ENCODE data around the gene SORCS2. TPM values are rescaled to one million over a fixed set of nuclear protein-coding genes. Genes with fewer than 3 reads are reported as not detected.

SORCS2 gene
- total RNA-seq, 4 donors from 2014 or later = 0.19 to 0.85 (median 0.66) TPM

DNA sequence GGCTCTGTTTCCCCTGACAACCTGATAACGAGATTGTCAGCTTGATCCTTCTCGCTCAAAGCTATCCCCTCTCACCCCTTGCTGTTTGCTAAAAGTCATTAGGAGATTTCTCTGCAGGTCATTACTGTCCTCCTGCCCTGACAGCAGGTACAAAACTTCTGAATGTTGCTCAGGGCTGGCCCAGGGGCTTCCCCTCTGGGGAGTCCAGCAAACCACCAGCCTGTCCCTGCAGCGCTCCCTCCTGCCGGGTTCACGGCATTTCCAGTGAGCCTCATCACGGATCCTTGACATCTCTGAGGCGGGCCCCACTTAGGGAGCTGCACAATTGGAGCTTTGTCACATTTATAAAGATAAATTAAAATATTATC, 5.2 kb upstream of the SORCS2 start:
- TF ChIP-seq, protein P1, sequence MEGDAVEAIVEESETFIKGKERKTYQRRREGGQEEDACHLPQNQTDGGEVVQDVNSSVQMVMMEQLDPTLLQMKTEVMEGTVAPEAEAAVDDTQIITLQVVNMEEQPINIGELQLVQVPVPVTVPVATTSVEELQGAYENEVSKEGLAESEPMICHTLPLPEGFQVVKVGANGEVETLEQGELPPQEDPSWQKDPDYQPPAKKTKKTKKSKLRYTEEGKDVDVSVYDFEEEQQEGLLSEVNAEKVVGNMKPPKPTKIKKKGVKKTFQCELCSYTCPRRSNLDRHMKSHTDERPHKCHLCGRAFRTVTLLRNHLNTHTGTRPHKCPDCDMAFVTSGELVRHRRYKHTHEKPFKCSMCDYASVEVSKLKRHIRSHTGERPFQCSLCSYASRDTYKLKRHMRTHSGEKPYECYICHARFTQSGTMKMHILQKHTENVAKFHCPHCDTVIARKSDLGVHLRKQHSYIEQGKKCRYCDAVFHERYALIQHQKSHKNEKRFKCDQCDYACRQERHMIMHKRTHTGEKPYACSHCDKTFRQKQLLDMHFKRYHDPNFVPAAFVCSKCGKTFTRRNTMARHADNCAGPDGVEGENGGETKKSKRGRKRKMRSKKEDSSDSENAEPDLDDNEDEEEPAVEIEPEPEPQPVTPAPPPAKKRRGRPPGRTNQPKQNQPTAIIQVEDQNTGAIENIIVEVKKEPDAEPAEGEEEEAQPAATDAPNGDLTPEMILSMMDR (IDR thresholded peaks at IDR 0.05; ENCODE audit: low read depth) = no peak

DNA sequence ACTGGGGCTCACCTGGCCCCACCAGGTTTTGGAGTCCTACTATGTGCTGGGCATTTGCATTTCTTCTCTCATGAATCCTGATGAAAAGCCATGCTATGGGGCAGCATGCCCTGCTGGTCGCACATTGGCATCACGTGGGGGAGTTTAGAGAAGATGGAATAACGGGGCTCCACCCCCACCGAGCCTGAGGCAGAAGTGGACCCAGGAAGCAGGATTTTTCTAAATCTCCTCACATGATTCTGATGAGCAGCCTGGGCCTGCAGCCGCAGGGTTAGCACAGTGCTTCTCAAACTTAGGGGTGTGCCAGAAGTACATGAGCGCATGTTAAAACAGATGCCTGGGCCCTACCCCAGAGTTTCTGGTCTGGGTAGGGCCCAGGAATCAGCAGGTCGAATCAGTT, 4.6 kb upstream of the SORCS2 start:
- TF ChIP-seq, protein P1 (IDR thresholded peaks at IDR 0.05; ENCODE audit: low read depth) = no peak

DNA sequence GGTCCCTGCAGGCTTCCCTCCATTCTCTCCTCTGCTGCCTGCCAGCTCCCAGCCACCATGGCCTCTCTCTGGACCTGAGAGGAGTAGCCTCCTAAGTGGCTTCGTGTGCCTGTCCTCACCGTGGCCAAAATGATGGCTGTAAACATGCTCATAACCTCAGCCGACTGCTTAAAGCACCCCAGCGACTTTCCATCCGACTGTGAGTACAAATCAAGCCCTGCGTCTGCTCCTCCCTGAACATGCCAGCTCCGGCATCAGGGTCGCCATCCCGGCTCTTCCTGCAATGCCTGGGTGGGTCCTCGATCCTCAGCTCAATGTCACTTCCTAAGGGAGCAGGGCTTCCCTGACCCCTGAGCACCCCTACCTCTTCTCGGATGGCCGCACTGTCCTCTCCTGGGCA, 3.3 kb upstream of the SORCS2 start:
- TF ChIP-seq, protein P1 (IDR thresholded peaks at IDR 0.05; ENCODE audit: low read depth) = no peak

DNA sequence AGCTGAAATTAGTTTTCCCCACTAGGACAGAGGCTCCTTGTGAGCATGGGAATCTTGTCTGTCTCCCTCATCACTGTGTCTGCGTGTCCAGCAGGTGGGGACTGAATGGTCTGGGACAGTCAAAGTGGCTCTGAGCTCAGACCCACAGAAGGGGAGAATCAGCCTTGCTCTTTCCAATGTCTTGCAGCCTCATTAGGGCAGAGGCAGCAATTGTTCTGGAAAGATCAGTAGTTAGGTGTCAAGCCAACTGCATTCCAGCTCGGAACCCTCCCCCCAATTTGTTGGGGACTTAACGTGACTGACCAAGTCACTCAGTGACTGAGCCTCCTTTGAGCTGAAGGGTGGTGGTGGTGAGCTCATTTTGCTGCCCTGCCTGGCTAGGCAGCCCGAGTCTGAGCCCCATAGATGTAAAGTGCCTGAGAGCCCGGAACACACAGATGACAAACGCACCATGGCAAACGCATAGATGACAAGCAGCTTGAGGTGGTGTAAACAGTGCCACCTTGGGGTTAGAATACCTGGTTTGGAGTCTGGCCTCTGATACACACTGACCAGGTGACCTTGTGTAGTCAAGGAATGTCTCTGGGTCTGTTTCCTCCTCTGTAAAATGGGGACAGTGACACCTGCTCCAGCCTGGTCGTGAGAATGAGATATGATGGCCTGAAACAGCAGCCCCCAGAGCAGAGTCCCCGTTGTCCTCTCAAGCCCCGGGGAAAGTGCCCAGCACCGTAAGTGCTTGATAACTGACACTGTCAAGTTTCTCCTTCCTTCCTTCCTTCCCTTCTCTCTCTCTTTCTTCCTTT, 2.7 kb upstream of the SORCS2 start:
- TF ChIP-seq, protein P1 (IDR thresholded peaks at IDR 0.05; ENCODE audit: low read depth) = no peak

DNA sequence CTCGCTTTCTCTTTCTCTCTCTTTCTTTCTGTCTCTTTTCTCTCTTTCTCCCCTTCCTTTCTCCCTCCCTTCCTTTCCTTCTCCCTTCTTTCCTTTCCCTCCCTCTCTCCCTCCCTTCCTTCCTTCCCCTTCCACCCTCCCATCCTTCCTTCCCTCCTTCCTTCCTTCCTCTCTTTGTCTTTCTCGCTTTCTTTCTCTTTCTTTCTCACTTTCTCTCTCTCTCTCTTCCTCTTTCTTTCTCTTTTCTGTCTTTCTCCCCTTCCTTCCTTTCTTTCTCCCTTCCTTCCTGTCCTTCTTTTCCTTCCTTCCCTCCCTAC, 2.1 kb upstream of the SORCS2 start:
- TF ChIP-seq, protein P1 (IDR thresholded peaks at IDR 0.05; ENCODE audit: low read depth) = no peak

DNA sequence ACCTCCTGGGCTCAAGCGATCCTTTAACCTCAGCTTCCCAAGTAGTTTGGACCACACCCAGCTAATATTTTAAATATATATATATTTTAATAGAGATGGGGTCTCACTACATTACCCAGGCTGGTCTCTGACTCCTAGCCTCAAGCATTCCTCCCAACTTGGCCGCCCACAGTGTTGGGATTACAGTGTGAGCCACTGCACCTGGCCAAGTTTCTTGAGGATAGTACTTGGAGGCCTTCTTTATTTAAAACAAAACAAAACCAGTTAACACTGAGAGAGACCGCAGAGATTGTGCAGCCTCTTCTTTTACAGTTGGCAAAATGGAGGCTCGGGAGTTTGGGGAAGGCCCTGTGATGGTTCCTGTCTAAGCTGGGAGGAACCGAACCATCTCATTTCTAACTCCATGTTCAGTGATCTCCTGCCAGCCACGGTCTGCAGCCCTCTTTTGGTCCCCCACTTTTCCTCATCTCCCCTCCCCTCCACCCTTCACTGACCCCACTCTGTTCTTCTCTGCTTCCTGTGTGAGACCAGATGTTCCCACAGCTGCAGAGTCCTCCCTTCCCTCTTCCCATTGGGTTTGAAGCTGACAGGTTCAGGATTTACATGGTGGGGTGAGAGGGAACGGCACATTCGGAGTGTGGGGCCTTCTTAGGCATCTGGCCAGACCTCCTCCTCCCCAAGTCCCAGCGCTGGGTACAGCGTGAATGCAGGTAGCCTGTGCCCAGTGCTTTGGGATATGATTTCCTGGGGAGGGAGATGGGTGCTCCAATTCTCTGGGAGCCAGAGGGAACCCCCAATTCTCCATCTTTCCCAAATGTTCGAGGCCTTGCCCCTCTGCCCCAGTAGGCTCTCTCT, 1.4 kb upstream of the SORCS2 start:
- TF ChIP-seq, protein P1 (IDR thresholded peaks at IDR 0.05; ENCODE audit: low read depth) = no peak

DNA sequence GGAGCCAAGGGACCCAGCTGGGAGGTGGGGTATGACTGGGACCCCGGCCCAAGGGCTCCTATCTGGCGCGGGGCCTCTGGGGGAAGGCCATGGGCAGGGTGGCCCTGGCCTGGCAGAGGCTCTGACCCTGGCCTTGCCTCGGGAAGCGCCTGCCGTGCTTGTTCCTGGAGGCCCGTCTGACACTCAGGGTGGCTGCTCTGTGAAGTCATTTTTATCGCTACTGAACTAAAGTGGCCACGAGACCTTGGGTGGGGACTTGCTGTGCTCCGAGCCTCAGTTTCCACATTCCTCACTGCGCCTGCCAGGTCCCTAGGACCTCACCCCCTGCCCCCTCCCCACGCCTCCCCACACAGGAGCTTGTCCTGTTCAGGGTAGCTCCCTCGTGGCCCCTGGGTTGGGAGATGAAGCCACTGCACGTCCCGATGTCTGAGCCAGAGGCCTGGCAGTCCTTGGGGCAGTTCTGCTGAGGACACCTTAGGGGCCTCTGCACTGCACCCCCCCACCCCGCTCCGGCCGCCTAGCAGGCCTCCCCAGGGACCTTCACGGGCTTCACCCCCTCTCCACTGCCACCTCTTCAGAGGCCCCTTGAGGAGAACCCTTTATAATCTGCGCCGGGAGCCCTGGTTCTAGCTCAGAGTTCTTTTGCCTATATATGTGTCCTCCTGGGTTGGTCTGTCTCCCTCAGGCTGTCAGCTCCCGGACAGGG, 639 bp upstream of the SORCS2 start:
- TF ChIP-seq, protein P1 (IDR thresholded peaks at IDR 0.05; ENCODE audit: low read depth) = no peak
